ENCODE data around the gene HDAC4.

DNA sequence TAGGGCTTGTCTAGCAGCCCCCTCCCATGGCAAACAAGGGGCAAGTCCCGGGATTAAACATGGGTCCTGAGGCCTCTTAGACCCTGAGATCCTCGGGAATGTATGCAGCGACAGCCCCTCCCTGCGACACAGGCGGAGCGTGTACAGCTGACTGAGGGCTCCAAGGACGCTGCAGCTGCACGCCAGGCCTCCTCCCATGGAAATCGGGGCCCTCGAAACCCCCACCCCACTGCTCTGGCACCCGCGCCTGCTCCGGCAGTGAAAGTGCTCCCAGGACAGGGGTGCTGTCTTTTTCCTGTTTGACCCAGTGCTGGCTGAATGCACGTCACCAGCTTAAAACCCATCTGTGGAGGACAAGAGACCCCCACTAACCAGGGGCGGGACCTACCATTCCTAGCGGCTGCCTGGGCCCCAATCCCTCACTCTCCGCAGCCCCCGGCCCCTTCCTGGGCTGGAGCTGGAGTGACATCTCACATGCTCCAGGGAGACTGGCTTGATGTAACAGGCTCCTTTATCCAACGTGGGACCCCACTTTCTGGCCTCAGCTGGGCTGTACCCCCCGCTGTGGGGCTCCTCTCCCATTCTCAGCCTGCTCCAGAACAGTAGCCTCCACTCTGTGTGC, 305.2 kb downstream of the HDAC4 start:
- no peak for TF ChIP-seq ELF4 (IDR thresholded peaks at IDR 0.05)
- TF ChIP-seq, protein P1, sequence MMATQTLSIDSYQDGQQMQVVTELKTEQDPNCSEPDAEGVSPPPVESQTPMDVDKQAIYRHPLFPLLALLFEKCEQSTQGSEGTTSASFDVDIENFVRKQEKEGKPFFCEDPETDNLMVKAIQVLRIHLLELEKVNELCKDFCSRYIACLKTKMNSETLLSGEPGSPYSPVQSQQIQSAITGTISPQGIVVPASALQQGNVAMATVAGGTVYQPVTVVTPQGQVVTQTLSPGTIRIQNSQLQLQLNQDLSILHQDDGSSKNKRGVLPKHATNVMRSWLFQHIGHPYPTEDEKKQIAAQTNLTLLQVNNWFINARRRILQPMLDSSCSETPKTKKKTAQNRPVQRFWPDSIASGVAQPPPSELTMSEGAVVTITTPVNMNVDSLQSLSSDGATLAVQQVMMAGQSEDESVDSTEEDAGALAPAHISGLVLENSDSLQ (IDR thresholded peaks at IDR 0.05) = no peak
- no peak for TF ChIP-seq BHLHE40 (IDR thresholded peaks at IDR 0.05; ENCODE audit: borderline replicate concordance)
- no peak for TF ChIP-seq SUZ12 (IDR thresholded peaks at IDR 0.05)
- TF ChIP-seq HDGF (IDR thresholded peaks at IDR 0.05; ENCODE audit: borderline replicate concordance) = no peak
- no peak for TF ChIP-seq SP1 (IDR thresholded peaks at IDR 0.05)
- no peak for TF ChIP-seq TARDBP (IDR thresholded peaks at IDR 0.05)
- no peak for TF ChIP-seq ARNT (IDR thresholded peaks at IDR 0.05)
- no peak for TF ChIP-seq CTBP1 (IDR thresholded peaks at IDR 0.05; ENCODE audit: borderline replicate concordance)
- TF ChIP-seq L3MBTL2 (conservative IDR thresholded peaks at IDR 0.05) = no peak
- TF ChIP-seq FOXM1 (IDR thresholded peaks at IDR 0.05; ENCODE audit: borderline replicate concordance) = no peak
- TF ChIP-seq FOXA1 (IDR thresholded peaks at IDR 0.05) = no peak

All from HEK293T (cell line).